B cell (primary cell): ENCODE measurements around the gene CHEK2. TPM values are rescaled to one million over a fixed set of nuclear protein-coding genes. Genes with fewer than 3 reads are reported as not detected.
"Not testable (repeated sequence)": the region's sequence is repeated elsewhere in the genome, so short reads cannot be mapped to it uniquely, and the experiment has no call there.

Experiments
- ATAC-seq: fragments of 200-7000 bp; cut with Tn5 transposase; one replicate; pipeline ENCODE4 v1.10.0; 2021; ENCODE audit warnings: low read depth, mild to moderate bottlenecking, moderate number of reproducible peaks, moderate library complexity
- CTCF ChIA-PET: fragments of 350-600 bp; sonication (Branson Sonifier 250); formaldehyde crosslinking; loops from one replicate; lab custom pipeline; 2021; ENCODE audit warnings: antibody characterized with exemption, inconsistent platforms; lab: Charles Lee
- POLR2A ChIA-PET: fragments of 350-600 bp; sonication (Branson Sonifier 250); formaldehyde crosslinking; loops from one replicate; lab custom pipeline; 2021; ENCODE audit warnings: antibody characterized with exemption; lab: Charles Lee
- DNase-seq: peaks from one replicate; pipeline ENCODE4 v3.0.0; 2013
- H2AFZ ChIP-seq: 2 replicates; pipeline ENCODE4 v1.6.1; 2012; ENCODE audit warnings: mild to moderate bottlenecking, low read depth, low read length; ENCODE audit not compliant: insufficient read depth, poor library complexity, severe bottlenecking
- H3K27ac ChIP-seq, 2 donors: 1 replicate in 1 of 2; 2 replicates in 1 of 2; pipeline ENCODE4 v1.5.1; 2012 to 2013; ENCODE audit warnings: low read length in 2 of 2, mild to moderate bottlenecking in 2 of 2, moderate library complexity in 1 of 2
- H3K27me3 ChIP-seq, 4 experiments: fragments of 200-600 bp in 1 of 4; sonication (generic) in 1 of 4; replicated peaks in 1 of 4; 1 replicate in 2 of 4; 2 replicates in 2 of 4; pipeline versions ENCODE4 v1.6.1 to v1.7.0; 2013 to 2016; ENCODE audit warnings: low read length in 3 of 4, mild to moderate bottlenecking in 2 of 4, mixed read lengths in 1 of 4, moderate library complexity in 1 of 4; ENCODE audit not compliant: insufficient read depth in 4 of 4, control insufficient read depth in 3 of 4; ENCODE audit errors: control extremely low read depth in 1 of 4
- H3K36me3 ChIP-seq, 2 experiments: replicated peaks in 1 of 2; 1 replicate in 1 of 2; 2 replicates in 1 of 2; pipeline versions ENCODE4 v1.6.1 to v1.7.1; 2013; ENCODE audit warnings: low read length in 1 of 2; ENCODE audit not compliant: insufficient read depth in 2 of 2, control insufficient read depth in 1 of 2; ENCODE audit errors: control extremely low read depth in 1 of 2, extremely low read depth in 1 of 2
- H3K4me1 ChIP-seq, 2 donors: fragments of 200-600 bp in 1 of 2; sonication (generic) in 1 of 2; 1 replicate in 1 of 2; 2 replicates in 1 of 2; pipeline versions ENCODE4 v1.5.1 to v1.6.1; 2013 to 2017; ENCODE audit warnings: low read length in 2 of 2; ENCODE audit not compliant: control insufficient read depth in 2 of 2, insufficient read depth in 2 of 2
- H3K4me2 ChIP-seq: replicated peaks from 2 replicates; pipeline ENCODE3; 2012; ENCODE audit warnings: mild to moderate bottlenecking, low read depth, low read length; ENCODE audit not compliant: poor library complexity, severe bottlenecking
- H3K4me3 ChIP-seq, 5 experiments: fragments of 200-600 bp in 1 of 5; sonication (generic) in 1 of 5; 1 replicate in 3 of 5; 2 replicates in 2 of 5; pipeline versions ENCODE4 v1.5.1 to v1.7.0; 2011 to 2016; ENCODE audit warnings: low read length in 4 of 5, mild to moderate bottlenecking in 4 of 5, low read depth in 2 of 5, control low read depth in 1 of 5, moderate library complexity in 1 of 5; ENCODE audit not compliant: insufficient read depth in 1 of 5; ENCODE audit errors: control extremely low read depth in 1 of 5, extremely low read depth in 1 of 5
- H3K79me2 ChIP-seq: fragments of 200-600 bp; sonication (generic); one replicate; pipeline ENCODE4 v1.6.0; 2016; ENCODE audit warnings: low read length; ENCODE audit not compliant: control insufficient read depth, insufficient read depth
- H3K9ac ChIP-seq: fragments of 200-600 bp; sonication (generic); 2 replicates; pipeline ENCODE4 v1.6.1; 2017; ENCODE audit warnings: mild to moderate bottlenecking, low read length, moderate library complexity
- H3K9me3 ChIP-seq, 3 donors: one replicate each; pipeline versions ENCODE4 v1.6.1 to v1.7.1; 2013; ENCODE audit warnings: low read length in 2 of 3; ENCODE audit not compliant: control insufficient read depth in 2 of 3, insufficient read depth in 1 of 3; ENCODE audit errors: control extremely low read depth in 1 of 3
- H4K20me1 ChIP-seq: 2 replicates; pipeline ENCODE4 v1.6.0; 2012; ENCODE audit warnings: mild to moderate bottlenecking, low read length; ENCODE audit not compliant: insufficient read depth, control insufficient read depth, poor library complexity, severe bottlenecking
- H3K27ac Mint-ChIP-seq: one replicate; pipeline ENCODE4 v1.8.0; 2021; ENCODE audit warnings: mixed read lengths
- H3K27me3 Mint-ChIP-seq: one replicate; pipeline ENCODE4 v1.8.0; 2021; ENCODE audit warnings: mixed read lengths
- H3K4me1 Mint-ChIP-seq: one replicate; pipeline ENCODE4 v1.8.0; 2021; ENCODE audit warnings: mixed read lengths
- H3K4me3 Mint-ChIP-seq: one replicate; pipeline ENCODE4 v1.8.0; 2021; ENCODE audit warnings: mixed read lengths
- H3K9me3 Mint-ChIP-seq: one replicate; pipeline ENCODE4 v1.8.0; 2022; ENCODE audit warnings: mixed read lengths; ENCODE audit not compliant: insufficient read depth
- CTCF ChIP-seq: fragments of 200-600 bp; IDR thresholded peaks from one replicate; pipeline ENCODE4 v1.8.0; 2022; ENCODE audit warnings: antibody characterized with exemption, mild to moderate bottlenecking
- EZH2 ChIP-seq: IDR thresholded peaks from 2 replicates; pipeline ENCODE4 v1.6.1; 2012; ENCODE audit warnings: borderline replicate concordance, low read depth, mild to moderate bottlenecking, moderate library complexity, low read length; ENCODE audit not compliant: insufficient read depth, poor library complexity, severe bottlenecking
- WGBS: methylation state at CpG from one replicate; pipeline ENCODE4 v1.1.5; 2013; ENCODE audit warnings: missing lambda C conversion rate; ENCODE audit not compliant: insufficient coverage; 5-methylcytosine and 5-hydroxymethylcytosine counted together
- intact Hi-C: fragments of 100-400 bp; cut with micrococcal nuclease; formaldehyde crosslinking; loops from one replicate; pipeline ENCODE4 v1.10.0; 2022
- polyA plus RNA-seq: library from polyadenylated mRNA; depleted of rRNA; stranded (reverse); fragments of >200 nt; gene quantifications from 2 replicates; pipeline ENCODE4 v1.2.3, GENCODE V29; 2012
- total RNA-seq, 2 donors: library from RNA; stranded (reverse); fragments of 120-200 nt in 1 of 2; gene quantifications; 1 replicate in 1 of 2; 2 replicates in 1 of 2; pipeline versions ENCODE4 v1.2.3 to v1.2.4, GENCODE V29; 2013 to 2022

The CHEK2 gene
- total and polyA plus RNA-seq, 2 donors (not counting 1 experiment from before 2014, with no cell fraction given) = 15.6 to 22.6 TPM

DNA sequence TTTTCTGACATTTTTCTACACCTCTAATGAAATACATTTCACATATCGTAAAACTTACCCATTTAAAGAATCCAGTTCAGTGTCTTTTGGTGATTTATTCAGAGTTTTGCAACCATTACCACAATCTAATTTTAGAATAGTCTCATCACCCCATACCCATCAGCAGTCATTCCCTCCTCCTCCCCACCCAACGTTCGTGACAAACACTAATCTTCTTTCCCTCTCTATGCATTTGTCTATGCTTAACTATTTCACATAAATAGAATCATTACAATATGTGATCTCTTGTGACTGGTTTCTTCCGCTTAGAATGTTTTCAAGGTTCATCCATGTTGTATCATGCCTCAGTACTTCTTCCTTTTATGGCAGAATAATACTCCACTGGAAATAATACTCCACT is 71.5 kb downstream of the CHEK2 start:
- Histone ChIP-seq H3K27me3 (peaks cover 3 to 23% (median 12%) of the 10 kb centered on the region in 4 experiments), H3K36me3 (no peaks in the 10 kb centered on the region), H3K4me1 (peaks cover 11 to 18% of the 10 kb centered on the region in 2 donors), H3K9ac (no peak overlapping the region), H3K4me2 (no peak overlapping the region), H2AFZ (no peak overlapping the region), H3K27ac (no peak overlapping the region), H3K79me2 (no peaks in the 10 kb centered on the region), H4K20me1 (no peaks in the 10 kb centered on the region), H3K4me3 (no peak overlapping the region), H3K9me3 (peaks cover 0 to 3% (median 3%) of the 10 kb centered on the region in 3 donors)
- intact Hi-C loops = no loop called here
- H3K4me3 Mint-ChIP-seq = no peak overlapping the region
- no peak for TF ChIP-seq CTCF
- TF ChIP-seq EZH2 = no peak
- ChIA-PET CTCF (no interaction called here), POLR2A (no interaction called here)
- no peaks in the 10 kb centered on the region for H3K9me3 Mint-ChIP-seq
- no peak for DNase-seq
- H3K27ac Mint-ChIP-seq = no peak overlapping the region
- no peak for ATAC-seq
- H3K27me3 Mint-ChIP-seq = peaks cover 28% of the 10 kb centered on the region
- 45% methylated on average over 2 of the region's 4 CpGs for WGBS
- peaks cover 22% of the 10 kb centered on the region for H3K4me1 Mint-ChIP-seq

DNA sequence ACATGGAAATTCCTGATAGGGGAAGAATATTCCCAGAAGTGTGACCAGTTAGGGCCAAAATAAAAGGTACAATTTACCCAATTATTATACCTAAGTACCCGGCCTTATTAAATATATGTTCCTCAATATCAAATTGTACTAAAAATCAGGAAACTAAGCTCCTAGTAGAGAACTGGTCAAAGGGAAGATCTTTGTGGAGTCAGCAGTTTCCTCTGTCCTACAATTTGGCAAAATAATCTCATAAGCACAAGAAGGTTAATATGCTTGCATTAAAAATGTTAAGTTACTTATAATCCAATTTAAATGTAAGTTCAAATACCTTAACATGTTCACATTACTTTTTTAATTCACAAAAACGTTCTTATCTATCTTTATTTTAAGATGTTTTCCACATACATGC is 72.2 kb downstream of the CHEK2 start:
- Histone ChIP-seq H3K27me3 (peaks cover 3 to 23% (median 8%) of the 10 kb centered on the region in 4 experiments), H3K79me2 (no peaks in the 10 kb centered on the region), H3K9me3 (peaks cover 0 to 3% (median 3%) of the 10 kb centered on the region in 3 donors), H4K20me1 (no peaks in the 10 kb centered on the region), H3K4me3 (no peak overlapping the region), H3K27ac (no peak overlapping the region), H3K4me1 (peaks cover 5 to 11% of the 10 kb centered on the region in 2 donors), H2AFZ (no peak overlapping the region), H3K9ac (no peak overlapping the region), H3K36me3 (no peaks in the 10 kb centered on the region), H3K4me2 (no peak overlapping the region)
- H3K4me1 Mint-ChIP-seq = peaks cover 15% of the 10 kb centered on the region
- peaks cover 23% of the 10 kb centered on the region for H3K27me3 Mint-ChIP-seq
- no CpG with 5 or more reads among the region's 2 CpGs for WGBS
- TF ChIP-seq EZH2 = no peak
- no peak for TF ChIP-seq CTCF
- H3K4me3 Mint-ChIP-seq = no peak overlapping the region
- DNase-seq (no peak), ATAC-seq (no peak)
- H3K27ac Mint-ChIP-seq = no peak overlapping the region
- intact Hi-C loops = no loop called here
- no peaks in the 10 kb centered on the region for H3K9me3 Mint-ChIP-seq
- CTCF ChIA-PET = no interaction called here
- POLR2A ChIA-PET = no interaction called here

DNA sequence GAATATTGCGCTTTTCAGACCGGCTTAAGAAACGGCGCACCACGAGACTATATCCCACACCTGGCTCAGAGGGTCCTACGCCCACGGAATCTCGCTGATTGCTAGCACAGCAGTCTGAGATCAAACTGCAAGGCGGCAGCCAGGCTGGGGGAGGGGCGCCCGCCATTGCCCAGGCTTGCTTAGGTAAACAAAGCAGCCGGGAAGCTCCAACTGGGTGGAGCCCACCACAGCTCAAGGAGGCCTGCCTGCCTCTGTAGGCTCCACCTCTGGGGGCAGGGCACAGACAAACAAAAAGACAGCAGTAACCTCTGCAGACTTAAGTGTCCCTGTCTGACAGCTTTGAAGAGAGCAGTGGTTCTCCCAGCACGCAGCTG is 78.1 kb downstream of the CHEK2 start:
- POLR2A ChIA-PET, intact Hi-C loops: not testable (repeated sequence)
- WGBS = no CpG with 5 or more reads among the region's 13 CpGs

More for the DNA sequence above, 78.1 kb downstream of the CHEK2 start:
- H3K4me1 ChIP-seq, H3K9me3 Mint-ChIP-seq, H3K27ac ChIP-seq, H3K9ac ChIP-seq, H2AFZ ChIP-seq, DNase-seq, H3K4me3 Mint-ChIP-seq, H4K20me1 ChIP-seq, H3K36me3 ChIP-seq, H3K27ac Mint-ChIP-seq, H3K4me3 ChIP-seq, ATAC-seq, H3K9me3 ChIP-seq, H3K4me1 Mint-ChIP-seq, H3K27me3 ChIP-seq, H3K4me2 ChIP-seq, CTCF ChIA-PET, H3K79me2 ChIP-seq, H3K27me3 Mint-ChIP-seq: not testable (repeated sequence)
